Vagina (tissue), 2 donors: ENCODE measurements around the gene HYAL2.

Experiments used
- CTCF ChIP-seq, 3 experiments: fragments of 450-650 bp in 2 of 3; fragments of 200-600 bp in 1 of 3; sonication (generic) in 1 of 3; IDR thresholded peaks; one replicate each; pipeline ENCODE4 v1.5.1; 2017 to 2019; ENCODE audit warnings: antibody characterized with exemption in 3 of 3, mild to moderate bottlenecking in 2 of 3, moderate library complexity in 2 of 3
- POLR2A ChIP-seq, 2 donors: fragments of 450-650 bp; IDR thresholded peaks; one replicate each; pipeline ENCODE4 v1.6.1; 2017; ENCODE audit warnings: antibody characterized with exemption in 2 of 2, mild to moderate bottlenecking in 2 of 2, moderate library complexity in 2 of 2

GRCh38 chr3:50355829-50356552 is 33.4 kb upstream of the HYAL2 start:
- no peak for TF ChIP-seq POLR2A (IDR thresholded peaks at IDR 0.05)
- no peak for TF ChIP-seq CTCF (IDR thresholded peaks at IDR 0.05)
